Activated CD4-positive, alpha-beta T cell treated with anti-CD3 and anti-CD28 coated beads, Interleukin-2, amount 50 U/mL, for 24 hours (primary cell): ENCODE results near the gene PPM1E.

Experiments used
- DNase-seq, 2 donors: peaks; one replicate each; pipeline ENCODE4 v3.0.0-alpha.2; 2020; ENCODE audit warnings: low read depth in 1 of 2, low spot score in 1 of 2

PPM1E gene

DNA sequence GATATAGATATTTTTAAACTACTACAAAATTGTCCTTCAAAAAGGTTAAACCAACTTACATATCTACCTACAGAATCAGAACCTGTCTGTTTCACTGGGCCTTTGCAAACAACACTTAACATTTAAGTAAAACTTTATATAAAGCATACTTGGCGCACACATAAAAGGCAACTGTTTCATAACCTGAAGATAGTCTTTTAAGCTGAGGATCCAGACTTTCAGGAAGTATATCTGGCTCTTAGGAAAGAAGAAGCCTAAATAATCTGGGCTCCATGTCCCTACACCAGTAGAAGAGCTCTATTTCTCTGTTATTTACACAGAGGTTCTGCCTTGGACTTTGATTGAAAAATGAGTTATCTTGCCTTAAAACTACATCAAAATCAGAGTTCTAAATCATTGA lies 275.2 kb downstream of the PPM1E start:
- no peak for DNase-seq
